ENCODE measurements around the gene C10orf90.

Gene C10orf90

GRCh38 chr10:126670056-126670894 lies at the start of gene C10orf90:
C10orf90 (minus strand) TSS chr10:126670693; CDS start chr10:126670480, 213 bp downstream.
- no peak for DNase-seq (ENCODE audit: low read depth)

- DNase-seq (ENCODE audit: low read depth) = no peak
These were observed 45.9 kb upstream of the C10orf90 start for GRCh38 chr10:126716366-126716765.

- DNase-seq (ENCODE audit: low read depth) = no peak
These were observed 43.1 kb upstream of the C10orf90 start for GRCh38 chr10:126713594-126713993.

- DNase-seq (ENCODE audit: low read depth) = no peak
These were observed 42.2 kb upstream of the C10orf90 start for GRCh38 chr10:126712681-126713080.

GRCh38 chr10:126705951-126706565 lies 35.6 kb upstream of the C10orf90 start:
- DNase-seq (ENCODE audit: low read depth) = no peak

- no peak for DNase-seq (ENCODE audit: low read depth)
These were observed 34.6 kb upstream of the C10orf90 start for GRCh38 chr10:126705131-126705530.

GRCh38 chr10:126704649-126705048 lies 34.2 kb upstream of the C10orf90 start:
- DNase-seq (ENCODE audit: low read depth) = no peak

GRCh38 chr10:126702181-126702580 lies 31.7 kb upstream of the C10orf90 start:
- DNase-seq (ENCODE audit: low read depth) = no peak

GRCh38 chr10:126701526-126701925 lies 31.0 kb upstream of the C10orf90 start:
- no peak for DNase-seq (ENCODE audit: low read depth)

GRCh38 chr10:126696684-126697083 lies 26.2 kb upstream of the C10orf90 start:
- DNase-seq (ENCODE audit: low read depth) = no peak

GRCh38 chr10:126691456-126691855 lies 21.0 kb upstream of the C10orf90 start:
- DNase-seq (ENCODE audit: low read depth) = no peak

GRCh38 chr10:126690534-126690933 lies 20.0 kb upstream of the C10orf90 start:
- no peak for DNase-seq (ENCODE audit: low read depth)

- no peak for DNase-seq (ENCODE audit: low read depth)
These were observed 19.0 kb upstream of the C10orf90 start for GRCh38 chr10:126689461-126689994.

- no peak for DNase-seq (ENCODE audit: low read depth)
These were observed 16.7 kb upstream of the C10orf90 start for GRCh38 chr10:126687121-126687606.

- no peak for DNase-seq (ENCODE audit: low read depth)
These were observed 16.2 kb upstream of the C10orf90 start for GRCh38 chr10:126686719-126687118.

- no peak for DNase-seq (ENCODE audit: low read depth)
These were observed 15.8 kb upstream of the C10orf90 start for GRCh38 chr10:126686268-126686667.

- DNase-seq (ENCODE audit: low read depth) = no peak
These were observed 15.3 kb upstream of the C10orf90 start for GRCh38 chr10:126685756-126686155.

- no peak for DNase-seq (ENCODE audit: low read depth)
These were observed 13.8 kb upstream of the C10orf90 start for GRCh38 chr10:126684171-126684745.

- no peak for DNase-seq (ENCODE audit: low read depth)
These were observed 13.0 kb upstream of the C10orf90 start for GRCh38 chr10:126683466-126683865.

GRCh38 chr10:126675656-126676438 lies 5.4 kb upstream of the C10orf90 start:
- DNase-seq (ENCODE audit: low read depth) = no peak

GRCh38 chr10:126674741-126675515 lies 4.4 kb upstream of the C10orf90 start:
- DNase-seq (ENCODE audit: low read depth) = no peak
